ENCODE results near the gene JMJD7. TPM values are rescaled to one million over a fixed set of nuclear protein-coding genes. Genes with fewer than 3 reads are reported as not detected.

The JMJD7 gene
- total and polyA plus RNA-seq, 9 of the 15 experiments (the other 6 are each of a cell fraction or from before 2014, with no cell fraction given) = 1.2 to 13.9 (median 6.1) TPM

DNA sequence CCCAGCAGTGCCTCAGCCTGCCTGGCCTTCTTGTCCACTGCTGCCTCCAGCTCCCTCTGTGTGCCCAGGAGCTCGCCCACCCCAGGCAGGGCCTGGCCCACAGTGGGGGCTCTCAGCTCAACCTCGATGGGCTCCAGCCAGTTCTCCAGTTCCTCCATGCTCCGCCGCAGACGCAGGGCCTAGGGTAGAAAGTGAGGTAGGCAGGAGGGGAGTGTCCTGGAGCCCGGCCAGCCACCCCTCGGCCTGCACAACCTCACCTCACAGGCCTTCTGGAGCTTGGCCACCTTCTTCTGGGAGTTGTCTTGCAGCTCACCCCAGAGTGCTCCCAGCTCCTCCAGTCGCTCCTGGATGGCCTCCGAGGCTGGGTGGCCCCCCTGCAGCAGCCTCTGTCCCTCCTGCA lies 29.4 kb downstream of the JMJD7 start:
- no peak overlapping the region for H3K4me2 ChIP-seq (ENCODE audit: insufficient read depth, low read length)
- TF ChIP-seq TCF7 (IDR thresholded peaks at IDR 0.05; ENCODE audit: borderline replicate concordance) (no peak), NFE2 (IDR thresholded peaks at IDR 0.05; ENCODE audit: low read depth) (no peak), MYBL2 (IDR thresholded peaks at IDR 0.05; ENCODE audit: low read depth) (no peak), MYBL2 (CRISPR knock-in tag; IDR thresholded peaks at IDR 0.05; ENCODE audit: borderline replicate concordance) (no peak), EGR1 (conservative IDR thresholded peaks at IDR 0.05) (no peak), POLR3G (IDR thresholded peaks at IDR 0.05; ENCODE audit: extremely low read depth, insufficient read length, insufficient replicate concordance) (no peak), ZKSCAN8 (CRISPR knock-in tag; IDR thresholded peaks at IDR 0.05) (no peak), LCOR (CRISPR knock-in tag; IDR thresholded peaks at IDR 0.05) (no peak), KLF6 (CRISPR knock-in tag; IDR thresholded peaks at IDR 0.05; ENCODE audit: borderline replicate concordance) (no peak), GTF2F1 (IDR thresholded peaks at IDR 0.05; ENCODE audit: low read depth, low read length) (no peak), BCL6 (CRISPR knock-in tag; IDR thresholded peaks at IDR 0.05) (no peak), HEY1 (CRISPR knock-in tag; IDR thresholded peaks at IDR 0.05; ENCODE audit: borderline replicate concordance) (no peak), MED1 (CRISPR knock-in tag; IDR thresholded peaks at IDR 0.05; ENCODE audit: borderline replicate concordance) (no peak), ZBTB9 (CRISPR knock-in tag; IDR thresholded peaks at IDR 0.05) (no peak), RNF2 (IDR thresholded peaks at IDR 0.05) (no peak), ADNP (tag; IDR thresholded peaks at IDR 0.05) (no peak)
- TF ChIP-seq, protein P1, sequence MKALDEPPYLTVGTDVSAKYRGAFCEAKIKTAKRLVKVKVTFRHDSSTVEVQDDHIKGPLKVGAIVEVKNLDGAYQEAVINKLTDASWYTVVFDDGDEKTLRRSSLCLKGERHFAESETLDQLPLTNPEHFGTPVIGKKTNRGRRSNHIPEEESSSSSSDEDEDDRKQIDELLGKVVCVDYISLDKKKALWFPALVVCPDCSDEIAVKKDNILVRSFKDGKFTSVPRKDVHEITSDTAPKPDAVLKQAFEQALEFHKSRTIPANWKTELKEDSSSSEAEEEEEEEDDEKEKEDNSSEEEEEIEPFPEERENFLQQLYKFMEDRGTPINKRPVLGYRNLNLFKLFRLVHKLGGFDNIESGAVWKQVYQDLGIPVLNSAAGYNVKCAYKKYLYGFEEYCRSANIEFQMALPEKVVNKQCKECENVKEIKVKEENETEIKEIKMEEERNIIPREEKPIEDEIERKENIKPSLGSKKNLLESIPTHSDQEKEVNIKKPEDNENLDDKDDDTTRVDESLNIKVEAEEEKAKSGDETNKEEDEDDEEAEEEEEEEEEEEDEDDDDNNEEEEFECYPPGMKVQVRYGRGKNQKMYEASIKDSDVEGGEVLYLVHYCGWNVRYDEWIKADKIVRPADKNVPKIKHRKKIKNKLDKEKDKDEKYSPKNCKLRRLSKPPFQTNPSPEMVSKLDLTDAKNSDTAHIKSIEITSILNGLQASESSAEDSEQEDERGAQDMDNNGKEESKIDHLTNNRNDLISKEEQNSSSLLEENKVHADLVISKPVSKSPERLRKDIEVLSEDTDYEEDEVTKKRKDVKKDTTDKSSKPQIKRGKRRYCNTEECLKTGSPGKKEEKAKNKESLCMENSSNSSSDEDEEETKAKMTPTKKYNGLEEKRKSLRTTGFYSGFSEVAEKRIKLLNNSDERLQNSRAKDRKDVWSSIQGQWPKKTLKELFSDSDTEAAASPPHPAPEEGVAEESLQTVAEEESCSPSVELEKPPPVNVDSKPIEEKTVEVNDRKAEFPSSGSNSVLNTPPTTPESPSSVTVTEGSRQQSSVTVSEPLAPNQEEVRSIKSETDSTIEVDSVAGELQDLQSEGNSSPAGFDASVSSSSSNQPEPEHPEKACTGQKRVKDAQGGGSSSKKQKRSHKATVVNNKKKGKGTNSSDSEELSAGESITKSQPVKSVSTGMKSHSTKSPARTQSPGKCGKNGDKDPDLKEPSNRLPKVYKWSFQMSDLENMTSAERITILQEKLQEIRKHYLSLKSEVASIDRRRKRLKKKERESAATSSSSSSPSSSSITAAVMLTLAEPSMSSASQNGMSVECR (CRISPR knock-in tag; IDR thresholded peaks at IDR 0.05) = no peak
- TF ChIP-seq, protein P2, sequence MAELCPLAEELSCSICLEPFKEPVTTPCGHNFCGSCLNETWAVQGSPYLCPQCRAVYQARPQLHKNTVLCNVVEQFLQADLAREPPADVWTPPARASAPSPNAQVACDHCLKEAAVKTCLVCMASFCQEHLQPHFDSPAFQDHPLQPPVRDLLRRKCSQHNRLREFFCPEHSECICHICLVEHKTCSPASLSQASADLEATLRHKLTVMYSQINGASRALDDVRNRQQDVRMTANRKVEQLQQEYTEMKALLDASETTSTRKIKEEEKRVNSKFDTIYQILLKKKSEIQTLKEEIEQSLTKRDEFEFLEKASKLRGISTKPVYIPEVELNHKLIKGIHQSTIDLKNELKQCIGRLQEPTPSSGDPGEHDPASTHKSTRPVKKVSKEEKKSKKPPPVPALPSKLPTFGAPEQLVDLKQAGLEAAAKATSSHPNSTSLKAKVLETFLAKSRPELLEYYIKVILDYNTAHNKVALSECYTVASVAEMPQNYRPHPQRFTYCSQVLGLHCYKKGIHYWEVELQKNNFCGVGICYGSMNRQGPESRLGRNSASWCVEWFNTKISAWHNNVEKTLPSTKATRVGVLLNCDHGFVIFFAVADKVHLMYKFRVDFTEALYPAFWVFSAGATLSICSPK (IDR thresholded peaks at IDR 0.05; ENCODE audit: borderline replicate concordance) = no peak

More for the DNA sequence above, 29.4 kb downstream of the JMJD7 start:
- H3K4me1 ChIP-seq (replicated peaks in 1 of 2; ENCODE audit: control insufficient read depth in 2 of 2, insufficient read depth in 2 of 2, low read length in 2 of 2) = peaks cover 0 to 60% of the 10 kb centered on the region in 2 experiments; a peak in 2 of 5 replicates
- FAIRE-seq (no peak), DNase-seq (ENCODE audit: extremely low read depth in 1 of 4, low spot score in 3 of 4) (no peak), ATAC-seq (no peak)
- no peaks in the 10 kb centered on the region for H3K79me2 ChIP-seq (ENCODE audit: control insufficient read depth, insufficient read depth, low read length)
- in situ Hi-C loops (cut with MboI) (no loop called here), intact Hi-C loops (cut with micrococcal nuclease) (no loop called here)
- H3K9me3 ChIP-seq (replicated peaks; ENCODE audit: control insufficient read depth, insufficient read depth, low read depth, low read length) = no peaks in the 10 kb centered on the region; the same call in 1 of the 2 replicates
- ChIA-PET CTCF (ENCODE audit: low intra/inter-chr PET ratio) (no interaction called here), POLR2A (interaction anchor here (0.5 to 0.9 kb wide), 4 partner anchors 13 to 48 kb away, joined by 3 read pairs; no protein-coding TSS in a partner anchor)
- no peak overlapping the region for H3K4me3 ChIP-seq
- no peaks in the 10 kb centered on the region for H3K9me1 ChIP-seq (ENCODE audit: control insufficient read depth, insufficient read depth, low read length)
- H3K9ac ChIP-seq (ENCODE audit: insufficient read depth in 1 of 2, low read depth in 2 of 2, low read length in 2 of 2) = peak overlapping the region in 1 of 2 experiments; percentile 13; a peak in 1 of 4 replicates
- peaks cover 51 to 94% of the 10 kb centered on the region in 2 experiments; a peak in 4 of 5 replicates for H3K27me3 ChIP-seq (ENCODE audit: control insufficient read depth in 2 of 2, insufficient read depth in 2 of 2, low read length in 2 of 2)
- 3% methylated on average over 5 of the region's 9 CpGs for WGBS (ENCODE audit: insufficient coverage, low coverage, missing lambda C conversion rate)
- no TSS peak for BruUV-seq (replicated peaks)
- peaks cover 10% of the 10 kb centered on the region for H4K20me1 ChIP-seq (replicated peaks; ENCODE audit: control insufficient read depth, insufficient read depth, low read length)
- H2AFZ ChIP-seq (ENCODE audit: low read depth, low read length) = no peak overlapping the region
- H3K36me3 ChIP-seq (ENCODE audit: control insufficient read depth, insufficient read depth, low read length) = no peaks in the 10 kb centered on the region
- H3K27ac ChIP-seq (ENCODE audit: extremely low read depth, low read depth, low read length) = no peak overlapping the region
